C4-2B (cell line): ENCODE data around the gene HRC.

Experiments used
- CTCF ChIP-seq: fragments of 450-650 bp; conservative IDR thresholded peaks from 2 replicates; pipeline ENCODE4 v1.5.1; 2017; ENCODE audit warnings: mild to moderate bottlenecking
- ZFX ChIP-seq: fragments of 450-650 bp; IDR thresholded peaks from 2 replicates; pipeline ENCODE4 v1.6.1; 2017

GRCh38 chr19:49193822-49194394 is 38.7 kb upstream of the HRC start:
- TF ChIP-seq CTCF = no peak
- TF ChIP-seq ZFX = no peak
